Measurements from ENCODE around the gene IMMP2L. TPM values are rescaled to one million over a fixed set of nuclear protein-coding genes. Genes with fewer than 3 reads are reported as not detected.

Gene IMMP2L
- total and polyA plus RNA-seq, 2 donors (not counting 3 experiments of a cell fraction or from before 2014, with no cell fraction given): 9.9 to 11.8 TPM

GRCh38 chr7:110891197-110891596, 671.1 kb downstream of the IMMP2L start:
- H3K36me3 ChIP-seq (ENCODE audit: control insufficient read depth in 2 of 2, extremely low read depth in 1 of 2, insufficient read depth in 2 of 2, low read length in 2 of 2): no peaks in the 10 kb centered on the region
- CTCF ChIA-PET: no interaction called here
- POLR2A ChIA-PET: no interaction called here
- intact Hi-C loops (cut with micrococcal nuclease) (no loop called here), dilution Hi-C loops (cut with MboI; ENCODE audit: extremely low pct_ligation_motif_present, low sequenced_read_pairs) (no loop called here)
- FAIRE-seq (no peak), DNase-seq (ENCODE audit: low read depth, low spot score) (no peak)
- H3K4me2 ChIP-seq (ENCODE audit: insufficient read depth, low read length): no peak overlapping the region
- no peak for TF ChIP-seq CTCF (IDR thresholded peaks at IDR 0.05; ENCODE audit: extremely low read depth in 1 of 2, insufficient read depth in 1 of 2, low read depth in 1 of 2, low read length in 2 of 2)
- TF ChIP-seq MYC (IDR thresholded peaks at IDR 0.05; ENCODE audit: low read depth, low read length): no peak
- no peak for TF ChIP-seq EZH2 (IDR thresholded peaks at IDR 0.05; ENCODE audit: borderline replicate concordance, low read depth, low read length, severe bottlenecking)
- TF ChIP-seq FOS (IDR thresholded peaks at IDR 0.05; ENCODE audit: borderline replicate concordance, insufficient read depth, low read length): no peak
- no peak for TF ChIP-seq MAX (IDR thresholded peaks at IDR 0.05; ENCODE audit: insufficient read depth, insufficient read length)
- TF ChIP-seq GATA2 (IDR thresholded peaks at IDR 0.05; ENCODE audit: insufficient read depth, insufficient read length, low read depth, low read length): no peak
- TF ChIP-seq POLR2AphosphoS5 (IDR thresholded peaks at IDR 0.05; ENCODE audit: insufficient read depth, low read depth, low read length): no peak
- no peak for TF ChIP-seq POLR2A (IDR thresholded peaks at IDR 0.05; ENCODE audit: low read depth, low read length)
- no peak overlapping the region for H3K9ac ChIP-seq (replicated peaks; ENCODE audit: extremely low read depth, insufficient read depth, low read length)
- H3K4me1 ChIP-seq (ENCODE audit: control insufficient read depth, extremely low read depth, insufficient read depth, low read length): no peaks in the 10 kb centered on the region
- H2AFZ ChIP-seq (ENCODE audit: low read depth, low read length): no peak overlapping the region
- no peaks in the 10 kb centered on the region for H3K27me3 ChIP-seq (ENCODE audit: control insufficient read depth in 2 of 2, insufficient read depth in 2 of 2, low read length in 2 of 2)
- H3K9me1 ChIP-seq (replicated peaks; ENCODE audit: control insufficient read depth, extremely low read depth, insufficient read depth, low read length): no peaks in the 10 kb centered on the region
- no peaks in the 10 kb centered on the region for H3K79me2 ChIP-seq (ENCODE audit: control insufficient read depth, insufficient read depth, low read length)
- BruUV-seq (replicated peaks): no TSS peak
- no peaks in the 10 kb centered on the region for H4K20me1 ChIP-seq (replicated peaks; ENCODE audit: control insufficient read depth, extremely low read depth, insufficient read depth, low read length)
- no peaks in the 10 kb centered on the region for H3K9me3 ChIP-seq (replicated peaks; ENCODE audit: control insufficient read depth, insufficient read depth, low read length)
- H3K27ac ChIP-seq (ENCODE audit: insufficient read depth, low read depth, low read length): no peak overlapping the region
- H3K4me3 ChIP-seq (replicated peaks in 1 of 3; ENCODE audit: insufficient read depth in 1 of 3, low read depth in 1 of 3, low read length in 3 of 3): no peak overlapping the region
